Measurements from ENCODE around the gene MED13.
"Not testable (repeated sequence)": the region's sequence is repeated elsewhere in the genome, so short reads cannot be mapped to it uniquely, and the experiment has no call there.

Gene MED13

GRCh38 chr17:62058611-62059010 lies 6.5 kb downstream of the MED13 start:
- no peak for DNase-seq (ENCODE audit: low read depth, low spot score)

GRCh38 chr17:62057696-62058095 lies 7.4 kb downstream of the MED13 start:
- DNase-seq (ENCODE audit: low read depth, low spot score) = no peak

DNA sequence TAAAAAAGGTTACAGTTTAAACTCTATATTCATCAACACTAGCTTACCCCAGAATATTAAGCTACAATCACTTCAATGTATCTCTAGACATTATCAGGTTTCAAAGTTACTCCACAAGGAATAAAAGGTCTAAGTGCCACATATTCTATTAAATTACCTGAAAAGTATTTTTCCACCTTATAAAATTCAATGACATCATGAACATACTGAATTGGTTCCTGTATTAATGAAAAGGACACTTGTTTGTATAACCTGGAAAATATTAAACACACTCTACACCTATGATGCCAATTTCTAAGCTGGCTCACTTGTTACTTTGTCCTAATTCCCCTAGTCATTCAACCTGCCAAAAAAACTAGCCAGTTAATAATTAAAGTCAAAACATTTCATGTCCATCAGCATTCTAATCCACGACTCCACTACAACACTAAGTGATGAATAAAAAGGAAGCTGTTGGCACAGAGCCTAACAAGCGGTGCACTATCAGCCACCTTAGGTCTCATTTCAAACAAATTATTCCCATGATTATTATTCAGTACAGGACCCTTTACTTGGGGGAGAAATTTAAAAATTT lies 12.2 kb downstream of the MED13 start:
- no peak for DNase-seq (ENCODE audit: low read depth, low spot score)

GRCh38 chr17:62051053-62051452 lies 14.0 kb downstream of the MED13 start:
- DNase-seq (ENCODE audit: low read depth, low spot score) = no peak

GRCh38 chr17:62049299-62049698 lies 15.8 kb downstream of the MED13 start:
- no peak for DNase-seq (ENCODE audit: low read depth, low spot score)

DNA sequence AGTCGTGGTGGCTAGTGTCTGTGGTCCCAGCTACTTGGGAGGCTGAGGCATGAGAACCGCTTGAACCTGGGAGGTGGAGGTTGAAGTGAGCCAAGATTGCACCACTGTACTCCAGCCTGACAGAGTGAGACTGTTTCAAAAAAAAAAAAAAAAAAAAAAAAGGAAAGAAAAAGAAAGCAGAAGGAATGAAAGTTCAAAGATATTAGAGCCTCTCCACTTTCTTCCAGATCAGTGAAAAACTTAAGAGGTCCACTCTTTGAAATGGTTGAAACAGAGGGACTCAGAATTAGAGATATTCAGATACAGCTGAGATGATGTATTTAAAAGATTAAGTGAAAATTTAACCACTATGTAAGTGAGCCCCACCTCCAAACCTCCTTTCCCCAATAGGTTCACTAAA lies 16.8 kb downstream of the MED13 start:
- no peak for DNase-seq (ENCODE audit: low read depth, low spot score)

GRCh38 chr17:62045517-62045916 lies 19.6 kb downstream of the MED13 start:
- no peak for DNase-seq (ENCODE audit: low read depth, low spot score)

GRCh38 chr17:62045109-62045508 lies 20.0 kb downstream of the MED13 start:
- DNase-seq (ENCODE audit: low read depth, low spot score) = no peak

- no peak for DNase-seq (ENCODE audit: low read depth, low spot score)
Observed at GRCh38 chr17:62043602-62044001, 21.5 kb downstream of the MED13 start.

DNA sequence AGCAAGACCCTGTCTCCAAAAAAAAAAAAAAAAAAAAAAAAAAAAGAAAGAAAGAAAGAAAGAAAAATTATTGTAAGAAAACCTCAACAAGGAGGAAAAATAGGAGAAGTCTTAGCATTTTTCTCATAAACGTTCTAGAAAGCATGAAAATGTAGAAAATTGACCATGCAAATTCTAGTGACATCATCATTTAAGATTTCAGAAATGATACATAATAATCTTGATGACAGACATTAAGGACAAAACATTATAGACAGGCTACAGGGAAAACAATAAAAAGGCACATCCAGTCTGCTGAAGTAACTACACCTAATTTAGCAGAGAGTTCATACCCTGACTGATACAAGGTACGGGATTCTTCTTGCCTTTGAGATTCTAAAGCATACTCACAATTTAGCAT lies 21.9 kb downstream of the MED13 start:
- no peak for DNase-seq (ENCODE audit: low read depth, low spot score)

DNA sequence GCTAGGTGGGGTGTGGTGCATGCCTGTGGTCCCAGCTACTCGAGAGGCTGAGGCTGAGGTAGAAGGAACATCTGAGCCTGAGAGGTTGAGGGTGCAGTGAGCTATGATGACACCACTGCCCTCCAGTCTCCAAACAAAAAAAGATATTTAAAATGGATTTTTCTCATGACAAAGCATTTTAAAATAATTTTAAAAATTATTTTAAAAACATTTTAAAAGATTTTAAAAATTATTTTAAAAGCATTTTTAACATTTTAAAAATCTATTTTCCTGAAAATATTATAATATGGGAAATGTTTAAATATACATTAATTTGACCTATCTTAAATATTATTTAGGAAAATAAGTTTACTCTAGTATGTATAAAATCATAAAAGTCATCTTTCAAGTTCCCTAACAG lies 26.8 kb downstream of the MED13 start:
- DNase-seq (ENCODE audit: low read depth, low spot score) = no peak

- no peak for DNase-seq (ENCODE audit: low read depth, low spot score)
Observed at GRCh38 chr17:62033317-62033716, 31.8 kb downstream of the MED13 start.

DNA sequence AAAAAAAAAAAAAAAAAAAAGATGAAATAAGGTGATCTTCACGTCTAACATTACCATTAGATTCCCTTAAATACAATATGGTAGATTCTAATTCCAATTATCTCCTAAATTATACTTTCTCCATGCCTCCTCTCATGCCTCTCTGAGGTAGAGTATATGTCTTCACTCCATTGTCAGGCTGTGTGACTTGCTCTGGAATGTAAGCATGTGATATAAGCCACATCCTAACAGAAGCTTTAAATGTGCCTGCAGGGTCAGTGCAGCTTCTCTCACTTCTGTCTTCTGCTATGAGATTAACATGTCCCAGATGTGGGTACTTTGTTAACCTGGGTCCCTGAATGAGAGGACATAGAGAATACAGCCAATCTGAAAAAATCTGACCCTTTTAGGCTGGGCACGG lies 32.6 kb downstream of the MED13 start:
- no peak for DNase-seq (ENCODE audit: low read depth, low spot score)

- DNase-seq (ENCODE audit: low read depth, low spot score) = no peak
Observed at GRCh38 chr17:62030264-62030663, 34.8 kb downstream of the MED13 start.

- DNase-seq (ENCODE audit: low read depth, low spot score) = no peak
Observed at GRCh38 chr17:62024866-62025265, 40.2 kb downstream of the MED13 start.

DNA sequence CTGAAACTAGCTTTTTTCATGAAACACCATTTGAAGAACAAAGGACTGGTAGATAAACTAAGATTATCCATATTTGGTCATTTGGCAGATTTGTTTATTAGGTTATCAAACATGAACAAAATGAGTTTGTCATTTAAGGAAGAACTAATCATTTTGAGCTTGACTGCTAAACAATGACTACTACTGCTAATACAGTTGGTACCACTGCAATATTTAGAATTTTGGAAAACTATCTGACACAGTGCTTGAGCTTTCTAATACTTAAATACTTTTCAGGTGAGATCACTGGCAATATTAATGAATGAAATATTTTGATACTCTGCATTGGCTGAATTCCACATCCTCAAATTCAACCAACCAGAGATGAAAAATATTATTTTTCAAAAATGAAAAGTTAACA lies 47.2 kb downstream of the MED13 start:
- DNase-seq (ENCODE audit: low read depth, low spot score) = no peak

DNA sequence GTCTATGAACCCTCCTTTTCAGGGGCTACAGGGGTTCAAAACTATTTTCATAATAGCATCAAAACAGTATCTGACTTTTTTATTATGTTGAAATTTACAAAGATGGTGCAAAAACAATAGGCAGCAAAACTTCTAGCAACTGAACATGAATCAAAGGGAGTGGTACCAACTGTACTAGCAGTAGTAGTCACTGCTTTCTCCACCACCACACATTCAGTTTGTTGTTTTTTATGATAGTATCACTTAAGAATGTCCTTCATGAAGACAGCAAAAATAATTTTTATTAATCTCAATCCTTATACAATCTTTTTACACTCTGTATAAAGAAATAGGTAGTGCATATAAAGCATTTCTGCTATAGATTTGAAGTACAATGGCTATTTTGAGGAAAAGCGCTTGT lies 47.6 kb downstream of the MED13 start:
- no peak for DNase-seq (ENCODE audit: low read depth, low spot score)

DNA sequence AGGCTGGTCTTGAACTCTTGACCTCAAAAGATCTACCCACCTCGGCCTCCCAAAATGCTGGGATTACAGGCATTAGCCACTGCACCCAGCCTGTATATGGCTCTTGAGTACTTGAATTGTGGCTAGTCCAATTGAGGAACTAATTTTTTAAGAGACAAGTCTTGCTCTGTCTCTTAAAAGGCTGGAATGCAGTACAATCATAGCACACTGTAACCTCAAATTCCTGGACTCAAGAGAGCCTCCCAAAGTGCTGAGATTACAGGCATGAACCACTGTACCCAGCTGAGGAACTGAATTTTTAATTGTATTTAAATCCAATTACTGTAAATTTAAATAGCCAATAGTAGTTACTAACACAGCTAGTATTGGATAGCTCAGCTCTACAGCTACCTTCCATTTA lies 50.6 kb downstream of the MED13 start:
- DNase-seq (ENCODE audit: low read depth, low spot score) = no peak

DNA sequence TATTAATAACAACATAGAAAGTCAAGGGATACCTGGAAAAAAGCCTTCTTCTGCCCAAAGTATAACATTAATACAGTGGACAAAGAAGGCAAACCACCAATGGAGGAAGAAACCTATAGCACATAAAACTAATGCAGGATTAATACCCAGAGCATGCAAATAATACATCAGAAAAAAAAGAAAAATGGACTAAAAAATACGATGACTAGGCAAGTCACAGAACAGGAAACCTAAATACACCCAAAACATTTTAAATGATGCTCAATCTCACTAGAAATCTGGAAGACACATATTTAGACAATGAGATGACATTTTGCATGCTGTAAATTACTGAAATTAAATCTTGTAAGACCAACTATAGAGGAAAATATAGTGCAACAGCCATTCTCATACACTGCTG lies 55.9 kb downstream of the MED13 start:
- no peak for DNase-seq (ENCODE audit: low read depth, low spot score)

DNA sequence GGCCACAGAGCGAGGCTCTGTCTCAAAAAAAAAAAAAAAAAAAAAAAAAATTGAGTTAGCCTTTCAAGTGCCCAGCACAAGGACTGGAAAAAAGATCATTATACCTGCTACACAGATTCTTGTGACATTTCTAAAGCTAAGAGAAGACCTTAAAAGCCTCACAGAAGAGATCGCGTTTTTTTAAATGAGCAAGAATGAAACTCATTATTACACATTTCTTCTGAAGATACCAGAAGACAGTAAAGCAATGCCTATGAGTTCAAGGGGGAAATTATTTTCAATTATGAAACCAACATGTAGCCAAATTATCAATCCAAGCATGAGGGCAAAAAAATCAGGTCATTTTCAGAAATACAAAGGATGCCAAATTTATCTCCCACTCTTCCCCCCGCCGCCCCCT lies 56.8 kb downstream of the MED13 start:
- DNase-seq (ENCODE audit: low read depth, low spot score) = no peak

- no peak for DNase-seq (ENCODE audit: low read depth, low spot score)
Observed at GRCh38 chr17:62004388-62004787, 60.7 kb downstream of the MED13 start.

DNA sequence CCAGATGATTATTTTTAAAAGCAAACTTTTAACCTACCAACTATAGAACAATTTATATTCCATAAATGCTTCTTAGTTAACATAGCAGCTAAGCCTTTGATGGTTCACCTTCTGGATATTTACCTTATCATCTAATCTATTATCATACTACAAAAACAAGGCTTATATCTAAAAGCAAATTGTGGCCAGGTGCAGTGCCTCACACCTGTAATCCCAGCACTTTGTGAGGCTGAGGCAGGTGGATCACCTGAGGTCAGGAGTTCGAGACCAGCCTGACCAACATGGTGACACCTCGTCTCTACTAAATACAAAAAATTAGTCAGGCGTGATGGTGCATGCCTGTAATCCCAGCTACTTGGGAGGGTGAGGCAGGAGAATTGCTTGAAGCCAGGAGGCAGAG lies 61.9 kb downstream of the MED13 start:
- DNase-seq (ENCODE audit: low read depth, low spot score) = not testable (repeated sequence)

DNA sequence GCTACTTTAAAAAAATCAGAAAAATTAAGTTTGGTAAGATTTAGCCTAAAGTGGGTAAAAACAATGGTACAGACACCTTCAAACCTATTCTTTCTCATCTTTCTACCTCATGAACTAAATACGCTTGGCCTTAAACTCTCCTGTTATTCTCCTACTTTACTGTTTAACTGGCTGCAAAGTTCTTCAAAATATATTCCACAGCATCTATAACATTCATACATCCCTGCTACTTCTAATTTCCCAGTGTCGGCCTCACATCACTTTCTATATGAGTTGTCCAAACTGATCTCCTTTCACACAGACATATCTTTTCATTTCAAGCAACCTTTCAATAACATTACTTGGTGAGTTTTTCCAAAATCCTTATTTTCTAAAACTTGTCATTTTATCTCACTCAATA lies 64.0 kb downstream of the MED13 start:
- DNase-seq (ENCODE audit: low read depth, low spot score) = no peak

- DNase-seq (ENCODE audit: low read depth, low spot score) = no peak
Observed at GRCh38 chr17:62000186-62000585, 64.9 kb downstream of the MED13 start.

Measured in smooth muscle cell of the brain vasculature (primary cell).